ENCODE data around the gene LAMC1. TPM values are rescaled to one million over a fixed set of nuclear protein-coding genes. Genes with fewer than 3 reads are reported as not detected.

LAMC1 gene
- total RNA-seq (2014; rRNA removed) (71.5 TPM in 2 replicates), Bru-seq, nascent RNA (percentile 89 among the genes with signal in this experiment), BruChase-seq, experiment 1, labeled RNA remaining after a 6-hour chase (percentile 83 among the genes with signal in this experiment), BruChase-seq, experiment 2, labeled RNA remaining after a 2-hour chase (percentile 83 among the genes with signal in this experiment)
- long read RNA-seq, full-length matches to known transcripts = 65 of 177 reads
- long read RNA-seq, partial matches to known transcripts = 93 of 177 reads
- long read RNA-seq, other reads (novel, unspliced or antisense) = 19 of 177 reads

DNA sequence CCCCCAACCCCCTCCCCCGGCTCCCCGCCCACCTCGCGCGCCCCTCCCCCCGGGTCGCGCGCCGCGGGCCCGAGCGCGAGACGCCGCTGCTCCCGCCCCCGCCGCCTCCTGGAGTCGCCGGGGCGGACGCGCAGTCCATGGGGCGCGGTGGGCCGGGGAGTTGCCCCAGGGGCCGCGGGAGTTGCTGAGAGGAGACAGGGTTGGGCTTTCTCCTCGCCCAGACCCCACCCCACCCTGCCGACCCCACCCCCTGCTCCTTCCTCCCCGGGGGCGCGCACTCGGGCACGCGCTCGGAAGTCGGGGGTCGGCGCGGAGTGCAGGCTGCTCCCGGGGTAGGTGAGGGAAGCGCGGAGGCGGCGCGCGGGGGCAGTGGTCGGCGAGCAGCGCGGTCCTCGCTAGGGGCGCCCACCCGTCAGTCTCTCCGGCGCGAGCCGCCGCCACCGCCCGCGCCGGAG, at the start of gene LAMC1:
LAMC1 (plus strand) TSS at position 275 of the 455 bp plus-strand sequence. CDS start 297 bp downstream, outside the sequence.
- intact Hi-C loops (cut with micrococcal nuclease) = loop anchor here (2.0 kb wide), 1 partner anchor 48 kb away; no protein-coding TSS in a partner anchor
- Histone ChIP-seq H4K20me1 (ENCODE audit: low read length) (no peaks in the 10 kb centered on the region), H3K79me2 (ENCODE audit: low read length) (peaks cover 45% of the 10 kb centered on the region), H3K4me2 (ENCODE audit: low read length) (peak within 1 kb of the TSS; percentile 93), H3K9me3 (ENCODE audit: low read length) (no peaks in the 10 kb centered on the region), H3K36me3 (ENCODE audit: low read depth, low read length) (no peaks in the 10 kb centered on the region), H3K27me3 (ENCODE audit: low read length) (no peaks in the 10 kb centered on the region), H3K9me2 (replicated peaks; ENCODE audit: low read length) (no peaks in the 10 kb centered on the region), H3K4me3 (ENCODE audit: low read length) (peak within 1 kb of the TSS; percentile 88), H3F3A (ENCODE audit: low read length, unreplicated experiment) (no peaks in the 10 kb centered on the region), H3K27ac (ENCODE audit: low read length) (peak within 1 kb of the TSS; percentile 100), H2AFZ (ENCODE audit: low read length) (peak within 1 kb of the TSS; percentile 71), H3K4me1 (ENCODE audit: insufficient read depth, low read length) (peaks cover 47% of the 10 kb centered on the region), H3K9ac (ENCODE audit: low read length) (peak within 1 kb of the TSS; percentile 97)
- ChIA-PET POLR2A (ENCODE audit: unreplicated experiment) (no interaction called here), CTCF (no interaction called here)
- TF ChIP-seq EZH2phosphoT487 (IDR thresholded peaks at IDR 0.05; ENCODE audit: borderline replicate concordance, low read length) = no peak
- no peak for TF ChIP-seq EZH2 (IDR thresholded peaks at IDR 0.05; ENCODE audit: low read length, unreplicated experiment)
- TF ChIP-seq, protein P1, sequence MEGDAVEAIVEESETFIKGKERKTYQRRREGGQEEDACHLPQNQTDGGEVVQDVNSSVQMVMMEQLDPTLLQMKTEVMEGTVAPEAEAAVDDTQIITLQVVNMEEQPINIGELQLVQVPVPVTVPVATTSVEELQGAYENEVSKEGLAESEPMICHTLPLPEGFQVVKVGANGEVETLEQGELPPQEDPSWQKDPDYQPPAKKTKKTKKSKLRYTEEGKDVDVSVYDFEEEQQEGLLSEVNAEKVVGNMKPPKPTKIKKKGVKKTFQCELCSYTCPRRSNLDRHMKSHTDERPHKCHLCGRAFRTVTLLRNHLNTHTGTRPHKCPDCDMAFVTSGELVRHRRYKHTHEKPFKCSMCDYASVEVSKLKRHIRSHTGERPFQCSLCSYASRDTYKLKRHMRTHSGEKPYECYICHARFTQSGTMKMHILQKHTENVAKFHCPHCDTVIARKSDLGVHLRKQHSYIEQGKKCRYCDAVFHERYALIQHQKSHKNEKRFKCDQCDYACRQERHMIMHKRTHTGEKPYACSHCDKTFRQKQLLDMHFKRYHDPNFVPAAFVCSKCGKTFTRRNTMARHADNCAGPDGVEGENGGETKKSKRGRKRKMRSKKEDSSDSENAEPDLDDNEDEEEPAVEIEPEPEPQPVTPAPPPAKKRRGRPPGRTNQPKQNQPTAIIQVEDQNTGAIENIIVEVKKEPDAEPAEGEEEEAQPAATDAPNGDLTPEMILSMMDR (conservative IDR thresholded peaks at IDR 0.05; ENCODE audit: low read depth, low read length) = no peak
- peak; percentile 58 for DNase-seq
- ATAC-seq = peak; percentile 47
- no TSS peak for BruUV-seq (replicated peaks)

DNA sequence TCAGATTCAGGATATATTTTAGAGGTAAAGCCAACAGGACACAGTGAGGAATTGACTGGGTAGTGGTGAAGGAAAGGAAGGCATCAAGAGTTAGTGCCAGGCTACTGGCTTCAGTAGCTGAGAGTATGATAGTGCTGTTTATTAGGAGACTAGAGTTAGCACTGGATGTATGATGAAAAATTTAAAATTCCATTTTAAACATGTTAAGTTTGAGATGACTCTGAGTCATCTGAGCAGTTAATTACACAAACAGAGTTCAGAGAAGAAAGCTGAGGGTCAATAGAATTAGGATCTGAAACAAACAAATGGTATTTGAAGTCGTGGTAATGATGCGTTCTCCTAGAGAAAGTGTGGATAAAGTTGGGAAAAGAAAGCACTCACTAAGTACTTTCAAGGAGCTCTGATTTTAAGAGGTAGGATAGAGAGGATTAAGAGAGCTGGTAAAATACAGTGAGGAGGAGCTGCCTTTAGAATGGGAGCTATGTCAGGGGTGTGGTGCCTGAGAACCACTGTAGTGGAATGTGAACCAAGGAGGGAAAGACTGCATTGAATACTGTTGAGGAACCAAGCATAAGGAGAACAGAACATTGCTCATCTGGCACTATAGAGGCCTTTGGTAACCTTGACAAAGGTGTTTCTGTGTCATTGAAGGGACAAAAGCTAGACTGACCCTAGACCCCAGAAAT, 48.6 kb upstream of the LAMC1 start:
- BruUV-seq (replicated peaks) = no TSS peak
- Histone ChIP-seq H3K4me2 (ENCODE audit: low read length) (peak overlapping the region; percentile 38; the same call in 1 of the 2 replicates), H4K20me1 (ENCODE audit: low read length) (no peaks in the 10 kb centered on the region), H3K9me2 (replicated peaks; ENCODE audit: low read length) (no peaks in the 10 kb centered on the region), H3K27ac (ENCODE audit: low read length) (no peak overlapping the region), H3F3A (ENCODE audit: low read length, unreplicated experiment) (no peaks in the 10 kb centered on the region), H3K4me3 (ENCODE audit: low read length) (no peak overlapping the region), H3K36me3 (ENCODE audit: low read depth, low read length) (no peaks in the 10 kb centered on the region), H3K27me3 (ENCODE audit: low read length) (no peaks in the 10 kb centered on the region), H3K79me2 (ENCODE audit: low read length) (no peaks in the 10 kb centered on the region), H3K4me1 (ENCODE audit: insufficient read depth, low read length) (peaks cover 20% of the 10 kb centered on the region), H3K9ac (ENCODE audit: low read length) (no peak overlapping the region), H3K9me3 (ENCODE audit: low read length) (no peaks in the 10 kb centered on the region), H2AFZ (ENCODE audit: low read length) (0 out of 2 replicates have a peak overlapping the region, but pooled peaks have one; percentile 29)
- TF ChIP-seq EZH2phosphoT487 (IDR thresholded peaks at IDR 0.05; ENCODE audit: borderline replicate concordance, low read length) = no peak
- intact Hi-C loops (cut with micrococcal nuclease) = no loop called here
- DNase-seq = no peak
- CTCF ChIA-PET = no interaction called here
- peak; percentile 55 for ATAC-seq
- POLR2A ChIA-PET (ENCODE audit: unreplicated experiment) = no interaction called here

DNA sequence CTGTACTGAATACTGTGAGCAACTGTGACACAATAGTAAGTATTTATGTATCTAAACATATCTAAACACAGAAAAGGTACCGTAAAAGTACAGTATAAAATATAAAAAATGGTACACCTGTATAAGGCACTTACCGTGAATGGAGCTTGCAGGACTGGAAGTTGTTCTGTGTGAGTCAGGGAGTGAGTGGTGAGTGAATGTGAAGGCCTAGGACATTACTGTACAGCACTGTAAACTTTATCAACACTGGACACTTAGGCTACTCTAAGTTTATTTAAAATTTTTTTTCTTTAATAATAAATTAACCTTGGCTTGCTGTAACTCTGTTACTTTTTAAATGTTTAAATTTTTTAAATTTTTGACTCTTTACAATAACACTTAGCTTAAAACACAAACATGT, 45.7 kb upstream of the LAMC1 start:
- intact Hi-C loops (cut with micrococcal nuclease) = no loop called here
- peak; percentile 50; the same call in 1 of the 2 replicates for ATAC-seq
- H3K4me1 ChIP-seq (ENCODE audit: insufficient read depth, low read length) = peaks cover 16% of the 10 kb centered on the region

More for the DNA sequence above, 45.7 kb upstream of the LAMC1 start:
- Histone ChIP-seq H3K9me3 (ENCODE audit: low read length) (no peaks in the 10 kb centered on the region), H2AFZ (ENCODE audit: low read length) (no peak overlapping the region), H3F3A (ENCODE audit: low read length, unreplicated experiment) (no peaks in the 10 kb centered on the region), H3K4me3 (ENCODE audit: low read length) (no peak overlapping the region), H3K4me2 (ENCODE audit: low read length) (no peak overlapping the region), H4K20me1 (ENCODE audit: low read length) (no peaks in the 10 kb centered on the region), H3K27ac (ENCODE audit: low read length) (peak overlapping the region; percentile 14; the same call in 1 of the 2 replicates), H3K27me3 (ENCODE audit: low read length) (no peaks in the 10 kb centered on the region), H3K79me2 (ENCODE audit: low read length) (no peaks in the 10 kb centered on the region), H3K36me3 (ENCODE audit: low read depth, low read length) (no peaks in the 10 kb centered on the region), H3K9ac (ENCODE audit: low read length) (no peak overlapping the region), H3K9me2 (replicated peaks; ENCODE audit: low read length) (no peaks in the 10 kb centered on the region)
- DNase-seq = peak; percentile 43
- no TSS peak for BruUV-seq (replicated peaks)
- CTCF ChIA-PET = no interaction called here
- POLR2A ChIA-PET (ENCODE audit: unreplicated experiment) = no interaction called here
- TF ChIP-seq EZH2 (IDR thresholded peaks at IDR 0.05; ENCODE audit: low read length, unreplicated experiment) = no peak
- TF ChIP-seq, protein P1 (conservative IDR thresholded peaks at IDR 0.05; ENCODE audit: low read depth, low read length) = no peak
- TF ChIP-seq EZH2phosphoT487 (IDR thresholded peaks at IDR 0.05; ENCODE audit: borderline replicate concordance, low read length) = no peak

Data from PC-3 (cell line).